H1 (cell line): ENCODE measurements around the gene GREB1L. TPM values are rescaled to one million over a fixed set of nuclear protein-coding genes. Genes with fewer than 3 reads are reported as not detected.

Experiments
- CTCF ChIA-PET: fragments of 300-600 bp; sonication (Branson Sonifier 250); formaldehyde crosslinking; loops from one replicate; lab custom pipeline; 2021; ENCODE audit not compliant: partially characterized antibody; lab: Charles Lee
- POLR2A ChIA-PET: fragments of 300-600 bp; sonication (Branson Sonifier 250); formaldehyde crosslinking; loops from one replicate; lab custom pipeline; 2021; ENCODE audit warnings: inconsistent platforms; ENCODE audit not compliant: partially characterized antibody; lab: Charles Lee
- DNase-seq, 2 experiments: peaks; one replicate each; pipeline versions ENCODE4 v3.0.0 to v3.0.0-alpha.2; 2010 to 2022; ENCODE audit warnings: low spot score in 2 of 2, low read depth in 1 of 2, mixed read lengths in 1 of 2
- FAIRE-seq: peaks from 2 replicates; lab custom pipeline; 2011; peaks lifted over from hg19 to GRCh38; lab: Jason Lieb, UNC
- H2AFZ ChIP-seq: 2 replicates; pipeline ENCODE4 v1.8.1; 2012; ENCODE audit warnings: low read length, inconsistent platforms
- H2AK5ac ChIP-seq: 2 replicates; pipeline ENCODE4 v1.6.1; 2013; ENCODE audit warnings: low read depth, low read length
- H2BK120ac ChIP-seq: replicated peaks from 2 replicates; pipeline ENCODE3; 2013; ENCODE audit warnings: low read depth, low read length, inconsistent platforms
- H2BK12ac ChIP-seq: 2 replicates; pipeline ENCODE4 v1.6.1; 2013; ENCODE audit warnings: low read depth, low read length
- H2BK15ac ChIP-seq: 2 replicates; pipeline ENCODE4 v1.6.1; 2013; ENCODE audit warnings: low read length
- H2BK20ac ChIP-seq: 2 replicates; pipeline ENCODE4 v1.6.1; 2013; ENCODE audit warnings: low read length
- H2BK5ac ChIP-seq: 2 replicates; pipeline ENCODE4 v1.6.1; 2013; ENCODE audit warnings: low read depth, low read length
- H3K14ac ChIP-seq: 2 replicates; pipeline ENCODE4 v1.6.1; 2013; ENCODE audit warnings: inconsistent platforms; ENCODE audit not compliant: insufficient read length
- H3K18ac ChIP-seq: 2 replicates; pipeline ENCODE4 v1.6.1; 2013; ENCODE audit warnings: low read length; ENCODE audit errors: extremely low read depth
- H3K23ac ChIP-seq: 2 replicates; pipeline ENCODE4 v1.6.1; 2013; ENCODE audit warnings: inconsistent platforms; ENCODE audit not compliant: insufficient read length
- H3K23me2 ChIP-seq: 2 replicates; pipeline ENCODE4 v1.6.1; 2013; ENCODE audit warnings: low read depth, low read length
- H3K27ac ChIP-seq: 2 replicates; pipeline ENCODE4 v1.6.1; 2011; ENCODE audit warnings: low read depth, low read length, inconsistent platforms
- H3K27me3 ChIP-seq, 4 experiments: replicated peaks in 1 of 4; 1 replicate in 1 of 4; 2 replicates in 3 of 4; pipeline versions ENCODE4 v1.6.1 to v1.8.1; 2011 to 2013; ENCODE audit warnings: low read length in 3 of 4, mild to moderate bottlenecking in 3 of 4, inconsistent platforms in 2 of 4, mixed read lengths in 2 of 4, moderate library complexity in 1 of 4; ENCODE audit not compliant: control insufficient read depth in 3 of 4, insufficient read depth in 3 of 4; ENCODE audit errors: extremely low read depth in 1 of 4
- H3K36me3 ChIP-seq, 4 experiments: 2 replicates each; pipeline versions ENCODE4 v1.6.1 to v1.8.1; 2011 to 2013; ENCODE audit warnings: mild to moderate bottlenecking in 4 of 4, low read length in 3 of 4, moderate library complexity in 2 of 4, control low read depth in 1 of 4, inconsistent platforms in 1 of 4; ENCODE audit not compliant: insufficient read depth in 4 of 4, control insufficient read depth in 2 of 4
- H3K4ac ChIP-seq: replicated peaks from 2 replicates; pipeline ENCODE3; 2013; ENCODE audit warnings: low read length, low read depth, mixed read lengths, inconsistent platforms; ENCODE audit not compliant: insufficient read length
- H3K4me1 ChIP-seq, 4 experiments: replicated peaks in 1 of 4; 1 replicate in 1 of 4; 2 replicates in 3 of 4; pipeline versions ENCODE4 v1.6.1 to v1.8.1; 2011 to 2013; ENCODE audit warnings: low read length in 3 of 4, inconsistent platforms in 2 of 4, mixed read lengths in 1 of 4; ENCODE audit not compliant: insufficient read depth in 4 of 4, control insufficient read depth in 3 of 4
- H3K4me2 ChIP-seq, 2 experiments: 2 replicates each; pipeline versions ENCODE4 v1.6.1 to v1.8.1; 2011 to 2013; ENCODE audit warnings: low read depth in 2 of 2, low read length in 2 of 2, control low read depth in 1 of 2, inconsistent platforms in 1 of 2, mild to moderate bottlenecking in 1 of 2; ENCODE audit not compliant: insufficient read depth in 1 of 2
- H3K4me3 ChIP-seq, 4 experiments: fragments of 200-600, 300-600 bp in 1 of 4; sonication (generic), shearing (Covaris generic), sonication (Bioruptor Twin) in 1 of 4; 2 replicates each; pipeline versions ENCODE4 v1.5.1 to v1.8.1; 2011 to 2016; ENCODE audit warnings: low read length in 4 of 4, low read depth in 3 of 4, control low read depth in 2 of 4, inconsistent platforms in 2 of 4, mild to moderate bottlenecking in 2 of 4, mixed read lengths in 1 of 4, moderate library complexity in 1 of 4; ENCODE audit not compliant: insufficient read depth in 2 of 4; ENCODE audit errors: extremely low read depth in 1 of 4
- H3K56ac ChIP-seq: replicated peaks from 2 replicates; pipeline ENCODE3; 2013; ENCODE audit warnings: low read depth, mild to moderate bottlenecking, mixed read lengths, low read length, inconsistent platforms; ENCODE audit not compliant: insufficient read length
- H3K79me1 ChIP-seq: 2 replicates; pipeline ENCODE4 v1.6.1; 2013; ENCODE audit warnings: low read depth, low read length, control low read depth
- H3K79me2 ChIP-seq, 2 experiments: 2 replicates each; pipeline versions ENCODE4 v1.6.1 to v1.8.1; 2012 to 2013; ENCODE audit warnings: low read length in 2 of 2, mild to moderate bottlenecking in 2 of 2, inconsistent platforms in 1 of 2; ENCODE audit not compliant: insufficient read depth in 2 of 2, control insufficient read depth in 1 of 2
- H3K9ac ChIP-seq, 4 experiments: replicated peaks in 1 of 4; 1 replicate in 1 of 4; 2 replicates in 3 of 4; pipeline versions ENCODE4 v1.6.1 to v1.8.1; 2011 to 2013; ENCODE audit warnings: low read depth in 3 of 4, low read length in 3 of 4, control low read depth in 2 of 4, mild to moderate bottlenecking in 2 of 4, moderate library complexity in 2 of 4, inconsistent platforms in 1 of 4; ENCODE audit errors: extremely low read depth in 1 of 4
- H3K9me3 ChIP-seq, 2 experiments: 2 replicates each; pipeline versions ENCODE4 v1.6.1 to v1.8.1; 2012 to 2013; ENCODE audit warnings: mild to moderate bottlenecking in 2 of 2, moderate library complexity in 2 of 2, control low read depth in 1 of 2, inconsistent platforms in 1 of 2, low read depth in 1 of 2, low read length in 1 of 2, mixed read lengths in 1 of 2; ENCODE audit not compliant: insufficient read depth in 2 of 2
- H4K20me1 ChIP-seq, 2 experiments: replicated peaks in 1 of 2; 2 replicates each; pipeline versions ENCODE3 to v1.8.1; 2011 to 2013; ENCODE audit warnings: inconsistent platforms in 2 of 2, low read length in 2 of 2, mild to moderate bottlenecking in 1 of 2; ENCODE audit not compliant: insufficient read depth in 2 of 2, control insufficient read depth in 1 of 2
- H4K5ac ChIP-seq: 2 replicates; pipeline ENCODE4 v1.6.1; 2013; ENCODE audit warnings: low read length, low read depth, mixed read lengths, inconsistent platforms; ENCODE audit not compliant: insufficient read length
- H4K8ac ChIP-seq: 2 replicates; pipeline ENCODE4 v1.8.0; 2013; ENCODE audit warnings: mild to moderate bottlenecking, moderate library complexity, low read length, inconsistent platforms; ENCODE audit not compliant: insufficient read depth; ENCODE audit errors: extremely low read depth
- H4K91ac ChIP-seq: replicated peaks from 2 replicates; pipeline ENCODE3; 2013; ENCODE audit warnings: low read length, mixed read lengths, inconsistent platforms; ENCODE audit not compliant: insufficient read length
- HDAC2 ChIP-seq, 2 experiments: fragments of 300-600 bp in 1 of 2; sonication (generic) in 1 of 2; IDR thresholded peaks; 2 replicates each; pipeline ENCODE4 v1.6.1; 2011 to 2012; ENCODE audit warnings: low read depth in 2 of 2, low read length in 2 of 2, mild to moderate bottlenecking in 2 of 2, moderate library complexity in 2 of 2, borderline replicate concordance in 1 of 2, inconsistent platforms in 1 of 2
- KDM1A ChIP-seq: fragments of 200-600, 300-600 bp; sonication (generic); IDR thresholded peaks from 2 replicates; pipeline ENCODE4 v1.7.1; 2016; ENCODE audit warnings: mild to moderate bottlenecking, low read length, borderline replicate concordance
- NRF1 ChIP-seq: IDR thresholded peaks from 2 replicates; pipeline ENCODE4 v1.6.1; 2011; ENCODE audit warnings: mild to moderate bottlenecking, low read depth, low read length, improper control_type of control experiment
- POLR2AphosphoS5 ChIP-seq: IDR thresholded peaks from 2 replicates; pipeline ENCODE4 v1.6.1; 2011; ENCODE audit warnings: low read depth, low read length
- RAD21 ChIP-seq, 2 experiments: IDR thresholded peaks in 1 of 2; conservative IDR thresholded peaks in 1 of 2; 2 replicates each; pipeline ENCODE4 v1.6.1; 2011; ENCODE audit warnings: low read depth in 2 of 2, low read length in 2 of 2, improper control_type of control experiment in 1 of 2, inconsistent platforms in 1 of 2, mild to moderate bottlenecking in 1 of 2, moderate library complexity in 1 of 2
- SIN3A ChIP-seq, 2 experiments: IDR thresholded peaks in 1 of 2; conservative IDR thresholded peaks in 1 of 2; 2 replicates each; pipeline ENCODE4 v1.6.1; 2011 to 2012; ENCODE audit warnings: low read length in 2 of 2, improper control_type of control experiment in 1 of 2, low read depth in 1 of 2, mild to moderate bottlenecking in 1 of 2
- SP2 ChIP-seq: IDR thresholded peaks from 2 replicates; pipeline ENCODE4 v1.6.1; 2012; ENCODE audit warnings: mild to moderate bottlenecking, low read length, inconsistent platforms
- TBP ChIP-seq: IDR thresholded peaks from 2 replicates; pipeline ENCODE4 v1.6.1; 2011; ENCODE audit warnings: low read depth, low read length, improper control_type of control experiment
- polyA plus RNA-seq, 7 experiments: library from polyadenylated mRNA; depleted of rRNA in 3 of 7; stranded (reverse) in 5 of 7; unstranded in 2 of 7; fragments of >200 nt in 5 of 7; fragments of 200-250 nt in 2 of 7; gene quantifications; 1 replicate in 5 of 7; 2 replicates in 1 of 7; 4 replicates in 1 of 7; pipeline versions ENCODE4 v1.2.1 to v1.2.3, GENCODE V29; 2011 to 2013; ENCODE audit warnings: missing spikeins in 2 of 7, mixed read lengths in 2 of 7
- total RNA-seq: library from RNA; stranded (reverse); fragmentation: NEBNext Ultra II Directional; extraction: Animal tissue kit (Norgen Biotek cat#: 25700); gene quantifications from 2 replicates; pipeline ENCODE4 v1.2.1, GENCODE V29; 2021
- TF ChIP-seq, protein P1 (sequence below): IDR thresholded peaks from 2 replicates; pipeline ENCODE4 v1.6.1; 2011; ENCODE audit warnings: low read depth, mild to moderate bottlenecking, low read length; ENCODE audit not compliant: insufficient read depth
- TF ChIP-seq, protein P2 (sequence below): IDR thresholded peaks from 2 replicates; pipeline ENCODE4 v1.6.1; 2012; ENCODE audit warnings: inconsistent platforms

Gene GREB1L
- total and polyA plus RNA-seq, 2 of the 8 experiments (the other 6 are each of a cell fraction or from before 2014, with no cell fraction given), result 0.34 to 1.6 TPM

- no peak overlapping the region for H4K5ac ChIP-seq
- CTCF ChIA-PET, result interaction anchor here (0.5 kb wide), 1 partner anchor 157 kb away, joined by 3 read pairs; no protein-coding TSS in a partner anchor
- no peak overlapping the region for H3K4ac ChIP-seq
- no peaks in the 10 kb centered on the region for H3K36me3 ChIP-seq
- H3K9ac ChIP-seq, result no peak overlapping the region
- H4K91ac ChIP-seq, result no peak overlapping the region
- H3K4me3 ChIP-seq, result no peak overlapping the region
- H3K14ac ChIP-seq, result no peak overlapping the region
- no peak overlapping the region for H3K18ac ChIP-seq
- H2BK20ac ChIP-seq, result no peak overlapping the region
- H4K20me1 ChIP-seq, result no peaks in the 10 kb centered on the region
- TF ChIP-seq RAD21 (IDR thresholded peaks at IDR 0.05 in 1 of 2, conservative IDR thresholded peaks at IDR 0.05 in 1 of 2; ENCODE audit: low read depth in 2 of 2, low read length in 2 of 2) (no peak), NRF1 (no peak), KDM1A (no peak), SIN3A (conservative IDR thresholded peaks at IDR 0.05 in 1 of 2, IDR thresholded peaks at IDR 0.05 in 1 of 2; ENCODE audit: low read depth in 1 of 2, low read length in 2 of 2) (no peak), HDAC2 (IDR thresholded peaks at IDR 0.05; ENCODE audit: borderline replicate concordance in 1 of 2, low read depth in 2 of 2, low read length in 2 of 2) (no peak), POLR2AphosphoS5 (no peak), TBP (no peak), SP2 (no peak)
- TF ChIP-seq, protein P1, sequence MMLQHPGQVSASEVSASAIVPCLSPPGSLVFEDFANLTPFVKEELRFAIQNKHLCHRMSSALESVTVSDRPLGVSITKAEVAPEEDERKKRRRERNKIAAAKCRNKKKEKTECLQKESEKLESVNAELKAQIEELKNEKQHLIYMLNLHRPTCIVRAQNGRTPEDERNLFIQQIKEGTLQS, result no peak
- TF ChIP-seq, protein P2, sequence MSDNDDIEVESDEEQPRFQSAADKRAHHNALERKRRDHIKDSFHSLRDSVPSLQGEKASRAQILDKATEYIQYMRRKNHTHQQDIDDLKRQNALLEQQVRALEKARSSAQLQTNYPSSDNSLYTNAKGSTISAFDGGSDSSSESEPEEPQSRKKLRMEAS, result no peak
- no peak overlapping the region for H2BK15ac ChIP-seq
- no peaks in the 10 kb centered on the region for H3K79me1 ChIP-seq
- H3K27me3 ChIP-seq, result no peaks in the 10 kb centered on the region
- H3K9me3 ChIP-seq, result no peaks in the 10 kb centered on the region
- no peak overlapping the region for H2BK5ac ChIP-seq
- no peak overlapping the region for H2AFZ ChIP-seq
- H3K4me2 ChIP-seq, result no peak overlapping the region
- no peaks in the 10 kb centered on the region for H3K23me2 ChIP-seq
- H2BK12ac ChIP-seq, result no peak overlapping the region
- no peaks in the 10 kb centered on the region for H3K79me2 ChIP-seq
- H3K23ac ChIP-seq, result no peak overlapping the region
- H2AK5ac ChIP-seq, result no peak overlapping the region
- H3K56ac ChIP-seq, result no peak overlapping the region
- no peak overlapping the region for H3K27ac ChIP-seq
- no peak overlapping the region for H2BK120ac ChIP-seq
- peaks cover 0 to 12% (median 1%) of the 10 kb centered on the region in 4 experiments; a peak in 1 of 7 replicates for H3K4me1 ChIP-seq
- FAIRE-seq (no peak), DNase-seq (no peak)
- POLR2A ChIA-PET, result no interaction called here
- H4K8ac ChIP-seq, result no peak overlapping the region
Observed at GRCh38 chr18:21257386-21257785, 15.4 kb downstream of the GREB1L start.
